Measurements from ENCODE around the gene VEZT.

DNA sequence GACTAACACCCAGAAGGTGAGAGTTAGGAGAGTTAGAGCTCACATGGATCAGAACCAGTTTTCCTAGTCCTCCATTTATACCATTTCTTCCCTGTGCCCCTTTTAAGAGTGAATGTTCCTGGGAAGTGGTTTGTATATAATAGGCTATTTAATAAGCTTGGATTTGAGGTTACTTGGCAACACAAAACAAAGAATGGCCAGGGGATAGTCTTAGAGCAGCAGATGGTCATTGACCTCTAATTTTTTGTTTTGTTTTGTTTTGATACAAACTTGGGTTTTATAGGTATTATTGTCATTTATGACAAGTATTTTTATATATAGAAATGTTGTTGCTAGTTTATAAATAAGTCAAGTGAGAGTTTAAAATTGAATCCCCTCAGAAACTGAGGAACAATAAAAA is 35.8 kb downstream of the VEZT start:
- TF ChIP-seq CTCF (IDR thresholded peaks at IDR 0.05; ENCODE audit: borderline replicate concordance, extremely low read depth, low read length, poor library complexity, severe bottlenecking) (no peak), EZH2 (IDR thresholded peaks at IDR 0.05; ENCODE audit: borderline replicate concordance, low read depth, low read length, severe bottlenecking) (no peak)
